ENCODE results near the gene ZFHX3.

ZFHX3 gene

DNA sequence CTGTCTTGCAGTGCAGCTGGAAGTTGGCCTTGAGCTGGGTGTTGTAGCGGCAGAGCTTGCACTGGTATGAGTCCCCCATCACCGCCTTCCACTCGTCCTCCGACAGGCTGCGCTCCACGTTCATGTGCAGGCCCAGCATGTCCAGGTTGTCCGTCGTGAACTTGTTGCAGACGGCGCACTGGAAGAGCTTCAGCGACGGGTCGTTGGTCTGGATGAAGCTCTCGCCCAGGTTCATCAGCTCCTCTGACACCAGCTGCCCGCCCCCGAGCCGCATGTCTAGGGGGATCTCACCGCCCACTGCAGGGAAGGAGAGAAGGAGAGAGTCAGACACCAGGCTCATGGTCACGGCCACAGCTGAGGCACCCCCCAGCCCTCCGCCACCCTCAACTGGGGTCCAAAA, 97.3 kb downstream of the ZFHX3 start:
- no peak for DNase-seq (ENCODE audit: low read depth in 2 of 2)

DNA sequence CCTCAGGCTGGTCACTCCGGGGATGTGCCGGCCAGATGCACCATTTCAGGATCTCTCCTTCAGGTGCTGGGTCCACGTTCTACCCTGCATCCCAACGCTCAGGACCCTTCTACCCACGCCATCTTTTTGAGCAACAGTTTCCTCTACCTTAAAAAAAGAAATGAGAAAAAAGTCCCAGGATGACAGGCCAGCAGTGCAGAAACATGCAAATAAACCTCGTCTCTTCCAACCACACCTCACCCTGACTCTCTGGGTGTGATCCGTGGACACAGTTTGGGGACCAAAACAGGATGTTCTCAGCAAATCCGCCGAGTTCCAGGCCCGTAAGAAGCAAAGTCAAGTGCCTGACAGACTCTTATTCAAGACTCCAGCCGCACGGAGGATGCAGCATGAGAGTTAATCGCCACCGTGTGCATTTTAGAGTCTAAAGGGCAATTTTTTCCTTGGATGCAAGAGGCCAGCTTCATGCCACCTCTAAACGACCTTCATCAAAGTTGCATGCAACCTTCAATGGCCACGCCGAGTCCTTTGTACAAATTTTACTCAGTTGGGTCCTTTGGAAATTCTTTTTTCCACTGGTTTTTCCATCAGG, 99.6 kb downstream of the ZFHX3 start:
- DNase-seq (ENCODE audit: low read depth in 2 of 2): no peak

DNA sequence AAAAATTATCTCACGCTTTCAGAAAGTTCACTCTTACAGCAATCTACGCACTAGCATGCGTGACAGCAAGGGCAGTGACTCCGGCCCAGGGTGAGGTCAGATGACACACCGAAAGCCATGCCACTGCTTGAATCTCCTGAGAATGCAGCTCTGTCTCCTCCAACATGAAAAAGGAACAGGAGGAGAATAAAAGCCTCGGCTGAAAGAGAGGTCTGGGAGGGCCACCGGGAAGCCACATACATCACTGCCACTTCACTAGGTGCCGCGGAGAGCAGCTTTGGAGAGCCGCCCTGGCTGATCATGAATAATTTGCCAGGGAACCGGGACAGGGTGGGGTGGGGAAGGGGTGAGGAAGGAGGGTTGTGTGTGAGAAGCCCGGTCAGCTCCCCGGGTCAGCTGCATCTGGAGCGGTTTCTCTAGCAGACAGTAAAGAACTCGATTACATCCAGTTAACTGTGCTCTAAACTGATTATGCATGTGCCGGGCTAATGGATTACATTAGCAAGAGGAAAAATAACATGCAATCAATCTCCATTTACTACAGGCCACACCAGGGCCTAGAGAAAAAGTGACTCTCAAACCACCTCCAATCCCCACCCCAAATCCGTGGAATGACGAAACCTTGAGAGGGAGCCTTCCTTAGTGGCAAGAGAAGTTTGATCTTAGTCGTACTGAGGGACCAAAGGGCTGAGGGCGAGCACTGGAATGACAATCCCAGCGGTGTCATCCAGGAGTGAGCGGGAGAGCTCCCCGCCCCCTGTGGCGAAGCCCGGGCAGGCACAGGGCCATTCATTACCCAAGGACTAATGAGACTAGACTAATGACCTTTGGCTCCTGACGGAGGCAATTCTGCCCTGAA, 100.3 kb downstream of the ZFHX3 start:
- DNase-seq (ENCODE audit: low read depth in 2 of 2): no peak

DNA sequence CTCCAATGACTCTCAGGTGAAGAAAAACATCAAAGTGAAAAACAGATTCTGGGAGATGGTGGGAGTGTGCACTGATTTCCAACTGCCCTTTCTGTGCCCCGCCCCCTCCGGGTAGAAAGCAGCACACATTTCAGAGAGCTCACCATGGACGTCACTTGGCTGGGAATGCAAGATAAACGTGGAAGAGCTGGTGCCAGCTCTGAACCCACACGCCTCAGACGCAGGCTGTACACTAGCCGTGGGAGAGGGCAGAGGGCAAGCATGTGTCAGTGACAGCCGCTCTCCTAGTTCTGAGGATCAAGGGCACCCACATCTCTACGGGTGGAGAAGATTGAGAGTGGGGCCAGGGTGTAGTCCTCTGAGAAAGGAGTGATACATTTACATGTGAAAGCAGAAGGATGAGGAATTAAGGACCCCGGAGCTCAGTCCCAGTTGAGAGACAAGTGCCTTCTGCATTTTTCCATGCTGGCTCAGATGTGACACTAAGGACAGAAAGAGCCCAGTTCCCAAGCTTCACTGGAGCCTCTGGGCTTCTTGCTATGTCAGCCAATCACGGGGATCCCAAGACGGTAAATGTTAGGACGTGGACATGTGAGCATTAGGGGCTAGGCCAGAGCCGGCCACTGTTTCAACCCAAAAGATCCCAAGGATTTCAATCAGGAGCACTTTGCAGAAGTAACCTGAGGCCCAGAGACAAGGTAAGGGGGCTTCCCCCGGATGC, 101.3 kb downstream of the ZFHX3 start:
- no peak for DNase-seq (ENCODE audit: low read depth in 2 of 2)

DNA sequence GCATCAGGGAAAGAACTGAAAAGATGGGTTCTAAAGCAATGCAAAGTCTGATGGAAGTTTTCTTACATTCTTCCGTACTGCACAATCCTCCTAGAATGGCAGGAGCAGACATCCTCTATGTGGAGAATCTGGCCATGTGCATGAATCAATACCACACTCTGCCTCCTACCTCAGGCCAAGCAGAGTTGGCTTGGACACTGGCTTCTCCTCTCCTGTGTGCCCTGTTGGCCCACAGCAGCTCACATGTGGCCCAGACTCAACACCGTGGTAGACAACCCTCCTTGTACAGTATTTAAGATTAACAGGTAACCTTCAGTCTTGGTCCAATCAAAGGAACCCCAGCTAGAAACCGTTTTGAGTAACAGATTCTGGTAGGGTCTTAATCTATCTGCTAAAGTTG, 101.9 kb downstream of the ZFHX3 start:
- DNase-seq (ENCODE audit: low read depth in 2 of 2): no peak

DNA sequence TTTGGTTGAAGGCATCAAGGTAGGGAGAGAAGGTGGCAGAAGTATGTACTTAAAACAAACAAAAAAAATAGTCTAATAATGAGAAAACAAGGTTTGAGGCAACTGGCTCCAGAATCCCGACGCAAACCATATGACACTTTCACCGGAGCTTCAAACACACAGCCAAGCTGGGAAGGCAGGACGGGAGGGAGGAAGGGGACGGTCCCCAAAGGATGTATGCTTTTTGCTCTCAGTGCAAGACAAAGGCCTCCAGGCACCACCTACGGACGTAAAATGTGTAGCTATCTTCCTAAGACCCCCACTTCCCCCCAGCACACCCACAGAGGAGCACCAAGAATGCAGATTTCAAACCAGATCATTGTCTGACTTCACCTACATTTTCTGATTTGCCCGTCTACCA, 102.3 kb downstream of the ZFHX3 start:
- no peak for DNase-seq (ENCODE audit: low read depth in 2 of 2)

DNA sequence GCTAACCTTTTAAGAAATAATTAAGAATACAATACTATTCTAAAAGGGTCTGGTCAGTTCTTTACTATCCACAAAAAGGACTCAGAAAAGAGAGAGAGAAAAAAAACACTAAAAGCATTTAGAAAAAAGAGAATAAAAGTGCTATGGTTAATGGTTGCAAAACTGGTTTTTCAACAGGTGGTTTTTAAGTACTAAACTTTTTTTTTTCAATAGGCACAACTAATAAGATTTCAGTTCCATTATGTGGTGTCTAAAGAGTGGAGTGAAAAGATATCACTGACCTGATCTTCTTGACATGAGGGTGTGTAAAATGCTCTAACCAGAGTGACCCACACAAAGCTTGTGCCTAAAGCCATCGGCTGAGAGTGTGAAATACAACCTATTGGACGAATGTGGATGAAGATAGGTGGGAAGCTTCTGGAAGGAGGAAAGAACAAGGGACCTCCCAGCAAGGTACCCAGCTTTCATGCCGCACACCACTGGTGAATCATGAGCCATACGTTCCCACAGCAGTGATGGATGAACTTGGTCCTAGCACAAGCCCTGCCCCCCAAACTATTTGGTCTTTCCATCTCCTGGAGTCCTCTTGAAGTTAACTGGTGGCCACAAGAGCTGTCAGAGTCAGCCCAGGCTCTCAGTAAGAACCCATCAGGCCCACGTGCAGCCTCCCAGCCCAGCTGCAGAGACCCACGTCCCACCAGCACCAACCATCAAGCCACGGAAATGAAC, 103.0 kb downstream of the ZFHX3 start:
- no peak for DNase-seq (ENCODE audit: low read depth in 2 of 2)

DNA sequence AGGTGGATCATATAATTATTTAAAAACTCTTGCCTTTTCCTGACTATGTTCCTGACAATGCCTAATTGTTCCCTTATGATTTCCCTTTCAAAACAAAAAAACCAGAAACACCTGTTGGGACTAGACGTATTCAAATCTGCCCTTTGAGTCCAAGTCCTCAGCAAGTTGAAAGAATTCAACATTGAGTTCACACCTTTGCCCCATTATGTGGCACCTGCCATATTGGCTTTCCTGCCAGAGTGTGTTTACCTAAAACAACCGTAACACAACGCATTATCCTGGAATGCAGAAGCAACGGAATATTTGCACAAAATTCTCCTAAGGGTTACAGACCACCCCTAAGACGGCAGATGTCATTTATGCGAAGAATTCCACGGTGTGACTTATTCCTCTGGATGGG, 105.9 kb downstream of the ZFHX3 start:
- DNase-seq (ENCODE audit: low read depth in 2 of 2): no peak

DNA sequence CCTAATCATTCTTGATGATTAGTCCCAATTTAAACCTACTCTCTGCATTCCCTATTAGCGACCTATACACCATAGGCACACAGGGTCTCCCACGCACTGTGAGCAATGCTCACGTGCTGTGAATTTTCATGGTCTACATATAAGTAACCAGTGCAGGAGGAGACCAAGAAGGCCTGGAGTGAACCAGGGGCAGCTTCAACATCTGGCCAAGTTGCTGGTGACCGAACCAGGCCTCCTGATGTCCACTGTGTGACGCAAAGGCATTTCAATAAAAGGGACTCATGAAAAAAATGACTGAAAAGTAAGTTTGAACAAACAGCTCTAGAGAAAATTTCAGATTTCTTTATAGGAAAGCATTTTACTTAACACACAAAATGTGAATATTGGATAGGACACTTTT, 107.0 kb downstream of the ZFHX3 start:
- no peak for DNase-seq (ENCODE audit: low read depth in 2 of 2)

DNA sequence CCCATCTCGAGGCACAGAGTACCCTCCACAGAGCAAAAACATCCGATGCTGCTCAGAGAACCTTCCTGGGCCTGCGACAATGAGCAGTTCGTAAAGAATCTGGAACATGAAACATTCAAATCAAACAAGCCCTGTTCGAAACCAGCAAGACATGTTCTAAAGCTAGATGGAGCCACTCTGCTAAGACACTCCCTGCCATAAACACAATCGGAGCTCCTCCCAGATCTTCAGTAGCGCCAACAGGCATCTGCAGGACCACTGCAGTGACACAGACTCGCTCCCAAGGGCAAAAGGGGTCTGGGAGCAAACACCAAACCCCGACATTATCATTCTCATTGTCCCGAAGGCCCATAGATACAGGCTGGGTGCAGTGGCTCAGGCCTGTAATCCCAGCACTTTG, 108.7 kb downstream of the ZFHX3 start:
- DNase-seq (ENCODE audit: low read depth in 2 of 2): no peak

DNA sequence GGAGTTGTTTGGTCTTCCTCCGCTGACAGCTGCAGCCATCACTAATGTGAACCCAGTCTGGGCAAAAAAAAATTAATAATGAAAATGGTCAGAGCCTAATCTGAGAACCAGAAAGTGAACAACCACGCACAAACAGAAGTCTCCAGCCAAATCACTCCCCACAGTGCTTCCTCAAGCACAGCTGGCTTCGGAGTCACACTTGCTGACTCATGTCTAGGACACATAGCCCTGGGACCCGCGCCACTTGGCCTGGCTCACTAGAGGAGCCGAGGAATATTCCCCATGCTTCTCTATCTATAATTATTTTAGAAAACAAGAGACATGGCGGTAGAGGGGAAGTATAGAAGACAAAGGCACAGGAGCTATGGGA, 109.1 kb downstream of the ZFHX3 start:
- no peak for DNase-seq (ENCODE audit: low read depth in 2 of 2)

DNA sequence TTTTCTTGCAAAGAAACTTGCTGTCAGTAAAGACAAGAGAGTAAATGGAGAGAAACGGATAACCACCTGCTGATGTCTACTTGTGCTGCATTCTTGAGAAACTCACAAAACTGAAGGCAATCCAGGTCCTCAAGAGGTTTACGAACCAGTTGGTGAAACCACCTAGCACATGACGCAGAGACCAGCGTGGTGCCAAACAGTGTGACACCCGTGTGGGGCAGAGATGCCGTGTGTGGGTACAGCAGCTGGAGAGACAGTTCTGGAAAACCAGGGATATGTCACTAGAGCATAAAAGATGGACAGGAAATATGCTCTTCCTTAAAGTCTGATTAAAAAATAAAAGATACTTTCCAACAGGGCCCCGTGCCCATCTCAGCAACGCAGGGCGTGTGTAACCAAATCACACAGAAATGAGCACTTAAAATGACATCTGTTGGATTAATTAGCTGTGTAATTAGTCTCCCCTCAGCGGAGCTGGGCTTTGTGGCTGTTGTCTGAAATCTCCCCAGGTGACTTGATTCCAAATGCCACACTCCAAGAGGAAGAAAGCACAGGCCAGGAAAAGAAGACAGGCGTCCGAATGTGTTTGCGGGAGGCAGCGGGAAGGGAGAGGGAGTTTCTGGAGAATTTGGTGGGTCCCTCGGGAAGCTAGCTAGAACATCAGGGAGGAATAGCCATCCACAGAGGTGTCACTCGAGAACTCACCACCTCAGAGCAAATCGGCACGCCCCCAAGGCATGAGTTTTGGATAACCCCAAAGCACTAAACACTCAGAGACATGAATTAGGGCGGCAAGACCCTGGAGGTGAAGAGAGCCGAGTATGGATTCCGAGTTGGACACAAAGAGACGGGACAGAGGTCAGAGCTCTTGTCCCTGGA, 109.8 kb downstream of the ZFHX3 start:
- no peak for DNase-seq (ENCODE audit: low read depth in 2 of 2)

DNA sequence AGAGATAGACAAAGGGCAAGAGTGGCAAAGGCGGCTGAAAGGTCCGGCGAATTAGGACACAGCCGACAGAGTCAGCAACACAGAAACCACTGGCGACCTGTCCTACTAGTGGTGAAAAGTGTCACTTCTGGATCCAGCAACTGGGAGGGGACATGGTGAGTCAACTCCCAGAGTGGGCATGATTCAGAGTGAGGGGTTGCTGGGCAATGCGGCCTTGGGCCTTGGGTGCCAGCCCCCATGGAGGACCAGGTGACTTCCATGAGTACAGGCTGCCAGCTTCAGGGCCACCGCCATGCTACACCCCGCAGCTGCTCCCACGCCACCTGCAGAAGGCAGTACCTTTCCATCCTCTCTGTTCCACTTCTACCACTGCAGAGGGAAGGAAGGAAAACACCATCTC, 110.6 kb downstream of the ZFHX3 start:
- DNase-seq (ENCODE audit: low read depth in 2 of 2): no peak

DNA sequence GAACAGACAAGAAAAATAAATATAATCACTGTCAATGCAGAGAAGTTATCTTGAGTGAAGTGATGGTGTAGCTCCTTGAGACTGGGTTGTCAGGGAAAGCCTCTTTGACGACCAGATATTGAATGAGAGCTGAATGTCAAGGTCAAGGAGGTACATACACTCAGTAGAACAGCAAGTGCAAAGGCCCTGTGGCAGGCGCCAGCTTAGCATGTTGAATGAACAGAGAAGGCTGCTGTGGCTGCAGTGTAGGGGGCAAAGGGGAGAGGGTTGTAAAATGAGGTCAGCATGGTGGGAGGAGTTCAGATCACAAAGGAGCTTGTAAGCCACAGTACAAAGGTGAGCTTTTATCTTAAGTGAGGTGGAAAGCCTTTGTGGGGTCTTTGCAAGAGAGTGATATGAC, 111.5 kb downstream of the ZFHX3 start:
- DNase-seq (ENCODE audit: low read depth in 2 of 2): no peak

DNA sequence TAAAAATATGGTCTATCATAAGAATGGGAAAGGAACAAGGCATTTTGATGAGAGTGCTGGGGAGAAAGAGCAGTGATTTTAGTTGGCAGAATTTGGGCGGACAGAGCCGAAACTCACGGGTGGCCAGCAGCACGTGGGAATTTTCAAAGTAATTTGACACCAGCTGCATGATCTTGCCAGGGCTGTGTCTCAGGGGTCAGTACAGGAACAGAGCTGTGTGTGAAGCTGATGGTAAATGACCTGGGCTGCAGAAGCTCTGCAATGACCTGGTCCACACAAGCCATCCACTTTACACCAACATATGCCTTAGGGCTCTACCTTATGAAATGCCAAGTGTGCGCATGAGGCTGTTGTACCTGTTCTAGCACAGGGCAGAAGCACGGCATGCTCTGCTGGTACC, 112.0 kb downstream of the ZFHX3 start:
- DNase-seq (ENCODE audit: low read depth in 2 of 2): no peak

DNA sequence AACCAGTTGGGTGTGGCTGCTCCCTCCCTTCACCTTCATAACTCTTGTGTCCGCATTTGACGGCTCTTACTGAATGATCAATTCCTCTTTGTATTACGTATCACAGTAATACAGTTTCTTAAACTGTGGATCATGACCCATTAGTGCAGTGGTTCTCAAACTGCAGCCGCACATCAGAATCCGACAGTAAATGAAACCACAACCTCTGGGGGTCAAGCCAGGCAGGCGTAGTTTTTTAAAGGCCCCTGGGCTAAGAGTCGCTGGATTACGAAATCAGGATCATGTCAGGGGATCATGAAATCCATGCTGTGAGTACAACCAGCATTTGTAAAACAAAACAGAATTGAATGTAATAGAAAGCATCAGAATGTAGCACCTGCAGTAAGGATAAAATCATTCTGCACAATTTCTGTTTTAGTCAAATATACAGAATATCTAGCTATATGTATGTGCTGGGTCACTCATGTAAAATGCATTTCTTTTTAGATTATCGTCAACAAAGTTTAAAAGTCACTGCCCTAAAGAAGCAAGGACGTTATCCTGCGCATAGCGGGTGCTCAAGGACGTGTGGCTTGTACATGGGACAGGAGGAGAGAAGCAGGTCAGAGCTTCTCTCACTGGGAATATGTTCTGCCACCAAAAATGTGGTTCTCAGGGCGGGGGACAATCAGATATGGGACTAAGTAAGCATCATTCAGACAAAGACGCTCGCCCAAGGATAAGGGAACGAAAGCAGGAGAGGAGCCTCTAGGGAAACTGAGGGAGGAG, 113.1 kb downstream of the ZFHX3 start:
- no peak for DNase-seq (ENCODE audit: low read depth in 2 of 2)

DNA sequence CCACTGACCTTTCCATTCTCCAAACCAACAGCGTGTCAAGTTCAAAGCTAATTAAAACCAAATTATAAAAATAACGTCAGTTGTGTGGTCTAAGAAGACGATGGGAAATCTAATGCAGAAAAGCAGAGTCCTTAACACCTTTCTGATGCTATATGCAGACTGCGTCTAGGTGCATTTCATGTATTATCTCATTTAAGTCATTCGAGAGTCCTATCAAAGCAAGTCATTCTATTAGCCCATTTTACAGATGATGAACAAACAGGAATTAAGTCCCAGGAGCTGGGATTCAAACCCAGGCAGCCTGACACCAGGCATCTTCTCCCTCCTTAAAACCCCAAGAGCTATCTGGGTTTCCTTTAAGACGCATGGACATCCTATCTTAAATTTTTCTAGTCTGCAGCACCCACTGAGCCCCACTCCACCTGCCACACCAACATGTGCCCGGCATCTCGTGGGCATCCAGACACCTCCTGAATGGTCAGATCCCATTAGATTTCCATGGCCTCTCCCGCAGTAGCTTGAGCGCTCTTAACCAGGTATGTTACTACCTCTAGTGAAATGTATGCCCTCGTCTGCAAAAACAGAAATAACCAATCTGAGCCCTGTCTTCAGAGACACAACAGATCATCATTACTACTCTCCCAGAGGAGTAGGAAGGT, 115.1 kb downstream of the ZFHX3 start:
- DNase-seq (ENCODE audit: low read depth in 2 of 2): no peak

DNA sequence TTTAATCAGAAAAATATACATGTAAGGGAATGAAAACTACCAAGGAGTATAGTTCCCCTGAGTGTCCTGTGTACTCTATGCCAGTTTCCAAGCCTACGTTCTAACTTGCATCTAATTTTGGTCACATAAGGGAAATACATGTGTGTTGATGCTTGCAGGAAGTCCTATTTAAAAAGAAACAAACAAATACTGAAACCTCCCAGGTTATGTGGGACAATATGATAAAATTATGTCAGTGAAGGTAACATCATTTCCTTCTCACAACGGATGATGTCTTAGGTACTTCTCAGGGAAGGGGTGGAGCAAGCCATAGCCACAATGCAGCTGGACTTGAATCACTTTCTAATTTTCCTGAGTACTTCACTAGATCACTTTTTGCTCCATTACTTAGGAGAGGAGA, 115.9 kb downstream of the ZFHX3 start:
- no peak for DNase-seq (ENCODE audit: low read depth in 2 of 2)

DNA sequence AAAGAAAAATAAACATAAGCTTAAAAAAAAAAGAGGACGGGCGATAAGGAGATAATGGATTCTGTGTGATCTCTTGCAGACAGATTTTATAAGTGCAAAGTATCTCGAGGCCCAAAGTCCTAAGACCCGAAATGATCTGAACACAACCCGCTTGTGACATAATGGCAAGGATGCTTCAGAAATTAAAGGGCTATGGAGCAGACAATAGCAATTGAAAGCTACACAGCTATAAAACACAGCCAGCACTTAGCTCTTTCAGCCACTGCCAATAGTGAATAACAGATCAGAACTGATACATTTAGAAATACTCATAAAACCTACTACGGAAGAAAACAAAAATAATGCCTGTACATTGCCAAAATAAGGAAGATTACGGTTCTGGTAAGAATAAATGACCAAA, 117.5 kb downstream of the ZFHX3 start:
- no peak for DNase-seq (ENCODE audit: low read depth in 2 of 2)

All from activated CD4-positive, alpha-beta T cell treated with anti-CD3 and anti-CD28 coated beads for 24 hours (primary cell).